ENCODE results near the gene PTH1R.

Gene PTH1R

GRCh38 chr3:46863261-46863782 lies 14.2 kb upstream of the PTH1R start, which contains the start of gene MYL3:
MYL3 (minus strand) TSS chr3:46863444; CDS start chr3:46863390, 54 bp downstream.
- TF ChIP-seq CTCF (IDR thresholded peaks at IDR 0.05; ENCODE audit: extremely low read depth, insufficient read depth, missing control alignments) = no peak
- DNase-seq (ENCODE audit: low spot score) = no peak
- in situ Hi-C loops (cut with MboI; ENCODE audit: low pct_unique_long_range_greater_than_20kb, low sequenced_read_pairs, unreplicated experiment) = no loop called here

GRCh38 chr3:46864061-46864881 lies 13.2 kb upstream of the PTH1R start:
- TF ChIP-seq CTCF (IDR thresholded peaks at IDR 0.05; ENCODE audit: extremely low read depth, insufficient read depth, missing control alignments) = no peak
- in situ Hi-C loops (cut with MboI; ENCODE audit: low pct_unique_long_range_greater_than_20kb, low sequenced_read_pairs, unreplicated experiment) = no loop called here
- no peak for DNase-seq (ENCODE audit: low spot score)

DNA sequence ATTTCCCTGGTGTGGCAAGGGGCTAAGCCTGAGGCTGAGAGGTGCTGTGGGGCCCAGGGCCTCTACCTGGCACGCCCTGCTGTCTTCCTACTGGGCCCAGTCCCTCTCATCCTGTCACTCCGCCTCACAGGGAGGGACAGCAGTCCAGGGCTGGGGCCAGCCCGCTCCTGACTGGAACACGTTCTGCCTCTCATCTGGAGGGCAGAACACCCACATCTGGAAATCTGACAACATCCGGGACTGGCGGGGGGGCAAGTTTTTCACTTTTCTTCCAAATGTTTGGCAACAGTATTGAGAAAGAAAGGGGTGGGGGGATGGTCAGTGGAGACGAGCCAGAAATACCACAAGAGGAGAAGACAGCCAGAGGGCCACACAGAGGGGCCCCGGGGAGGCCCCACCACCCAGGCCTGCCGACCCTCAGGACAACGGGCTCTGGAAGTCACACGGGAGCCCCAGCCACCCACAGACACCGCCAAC lies 12.5 kb upstream of the PTH1R start:
- DNase-seq (ENCODE audit: low spot score) = no peak
- in situ Hi-C loops (cut with MboI; ENCODE audit: low pct_unique_long_range_greater_than_20kb, low sequenced_read_pairs, unreplicated experiment) = no loop called here
- TF ChIP-seq CTCF (IDR thresholded peaks at IDR 0.05; ENCODE audit: extremely low read depth, insufficient read depth, missing control alignments) = no peak

DNA sequence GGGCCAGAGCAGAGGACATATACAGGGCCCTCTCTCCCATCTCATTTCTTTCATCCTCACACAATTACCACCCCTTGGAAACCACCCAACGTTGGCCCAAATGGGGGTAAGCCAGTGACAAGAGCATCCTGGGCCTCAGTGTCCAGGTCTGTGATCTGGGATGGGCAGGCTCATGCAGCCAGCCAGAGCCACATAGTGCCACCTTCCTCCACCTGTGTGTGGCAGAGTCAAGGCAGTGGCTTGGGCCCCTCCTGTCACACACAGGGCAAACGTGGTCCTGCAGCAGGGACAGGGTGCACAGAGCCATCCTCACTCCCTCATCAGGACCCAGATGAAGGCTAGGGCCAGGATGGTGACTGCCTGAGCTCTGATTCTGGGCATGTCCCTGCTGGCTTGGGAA lies 12.0 kb upstream of the PTH1R start:
- DNase-seq (ENCODE audit: low spot score) = no peak
- in situ Hi-C loops (cut with MboI; ENCODE audit: low pct_unique_long_range_greater_than_20kb, low sequenced_read_pairs, unreplicated experiment) = no loop called here
- no peak for TF ChIP-seq CTCF (IDR thresholded peaks at IDR 0.05; ENCODE audit: extremely low read depth, insufficient read depth, missing control alignments)

GRCh38 chr3:46866032-46866595 lies 11.4 kb upstream of the PTH1R start:
- no peak for DNase-seq (ENCODE audit: low spot score)
- TF ChIP-seq CTCF (IDR thresholded peaks at IDR 0.05; ENCODE audit: extremely low read depth, insufficient read depth, missing control alignments) = no peak
- in situ Hi-C loops (cut with MboI; ENCODE audit: low pct_unique_long_range_greater_than_20kb, low sequenced_read_pairs, unreplicated experiment) = no loop called here

DNA sequence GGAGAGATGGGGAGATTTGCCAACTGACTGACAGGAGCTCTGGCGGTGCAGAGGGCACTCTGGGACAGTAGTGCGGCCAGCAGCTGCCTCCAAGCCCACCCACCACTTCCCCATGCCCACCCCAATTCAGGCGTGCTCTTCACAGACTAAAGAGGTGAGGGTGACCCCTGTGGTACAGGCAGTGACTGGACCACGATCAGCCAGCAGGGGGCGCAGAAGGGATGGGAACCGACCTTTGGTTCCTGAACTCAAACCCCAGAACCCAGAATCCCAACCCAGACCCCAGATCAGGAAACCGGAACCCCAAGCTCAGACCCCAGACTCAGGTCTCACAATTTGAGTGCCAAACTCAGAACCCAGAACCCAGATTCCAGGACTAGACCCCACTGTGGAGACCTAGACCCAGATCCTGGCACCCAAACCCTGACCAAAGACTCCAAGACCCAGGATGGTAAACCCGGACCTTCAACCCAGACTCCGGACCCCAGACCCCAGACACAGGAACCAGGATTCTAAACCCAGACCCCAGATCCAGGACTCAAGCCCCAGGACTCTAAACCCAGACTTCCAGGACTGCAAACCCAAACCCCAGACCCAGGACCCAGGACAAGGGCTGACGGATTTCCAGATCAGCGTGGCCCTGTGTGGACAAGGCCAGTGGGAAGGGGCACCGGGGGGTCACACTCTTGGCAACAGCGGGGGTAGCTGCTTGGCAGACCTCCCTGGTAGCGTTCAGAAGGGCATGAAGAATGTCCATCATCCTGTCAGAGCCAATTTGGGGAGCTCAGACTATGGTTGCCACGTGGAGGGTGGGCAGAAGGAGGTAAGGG lies 10.6 kb upstream of the PTH1R start:
- TF ChIP-seq CTCF (IDR thresholded peaks at IDR 0.05; ENCODE audit: extremely low read depth, insufficient read depth, missing control alignments) = peak; percentile 96
- peak; percentile 88 for DNase-seq (ENCODE audit: low spot score)
- in situ Hi-C loops (cut with MboI; ENCODE audit: low pct_unique_long_range_greater_than_20kb, low sequenced_read_pairs, unreplicated experiment) = no loop called here
